ENCODE results near the gene STRADB. TPM values are rescaled to one million over a fixed set of nuclear protein-coding genes. Genes with fewer than 3 reads are reported as not detected.

STRADB gene
- total RNA-seq, 1 donor from 2014 or later: 40.5 TPM

DNA sequence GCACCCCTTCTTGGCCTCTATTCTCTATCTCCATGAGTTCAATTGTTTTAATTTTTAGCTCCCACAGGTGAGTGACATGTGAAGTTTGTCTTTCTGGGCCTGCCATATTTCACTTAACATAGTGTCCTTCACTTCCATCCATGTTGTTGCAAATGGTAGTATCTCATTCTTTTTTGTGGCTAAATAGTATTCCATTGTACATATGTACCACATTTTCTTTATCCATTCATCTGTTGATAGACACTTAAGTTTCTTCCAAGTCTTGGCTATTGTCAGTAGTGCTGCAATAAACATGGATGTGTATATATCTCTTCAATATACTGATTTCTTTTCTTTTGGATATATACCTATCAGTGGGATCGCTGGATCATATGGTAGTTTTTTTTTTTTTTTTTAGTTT, 9.0 kb downstream of the STRADB start:
- H3K4me3 Mint-ChIP-seq (ENCODE audit: unreplicated experiment): no peak overlapping the region
- H3K27ac Mint-ChIP-seq (ENCODE audit: unreplicated experiment): no peak overlapping the region
- no peak for DNase-seq
- peaks cover 29% of the 10 kb centered on the region for H3K36me3 Mint-ChIP-seq (ENCODE audit: unreplicated experiment)
- no peaks in the 10 kb centered on the region for H3K4me1 Mint-ChIP-seq (ENCODE audit: low read depth, unreplicated experiment)
- H3K27me3 Mint-ChIP-seq (ENCODE audit: unreplicated experiment): no peaks in the 10 kb centered on the region
- H3K9me3 Mint-ChIP-seq (ENCODE audit: unreplicated experiment): no peaks in the 10 kb centered on the region
- no peak for TF ChIP-seq CTCF (IDR thresholded peaks at IDR 0.05; ENCODE audit: partially characterized antibody, unreplicated experiment)

DNA sequence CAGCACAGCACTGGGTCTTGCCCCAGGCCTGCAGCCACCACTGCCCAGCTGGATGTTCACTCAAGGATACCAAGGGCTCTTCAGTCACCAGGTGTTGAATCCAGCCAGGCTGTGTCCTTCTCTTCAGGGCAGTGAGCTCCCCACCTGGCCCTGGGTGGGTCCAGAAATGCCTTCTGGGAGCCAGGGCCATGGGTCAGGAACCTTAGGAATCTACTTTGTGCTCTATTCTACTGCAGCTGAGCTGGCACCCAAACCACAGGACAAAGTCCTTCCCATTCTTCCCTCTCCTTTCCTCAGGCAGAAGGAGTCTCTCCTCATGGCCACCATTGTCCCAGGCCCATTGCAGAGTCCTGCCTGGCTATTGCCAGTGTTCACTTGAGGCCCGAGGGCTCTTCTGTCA, 13.0 kb downstream of the STRADB start:
- no peak for DNase-seq
- peaks cover 32% of the 10 kb centered on the region for H3K4me1 Mint-ChIP-seq (ENCODE audit: low read depth, unreplicated experiment)
- peaks cover 1% of the 10 kb centered on the region for H3K27me3 Mint-ChIP-seq (ENCODE audit: unreplicated experiment)
- no peak for TF ChIP-seq CTCF (IDR thresholded peaks at IDR 0.05; ENCODE audit: partially characterized antibody, unreplicated experiment)
- H3K27ac Mint-ChIP-seq (ENCODE audit: unreplicated experiment): no peak overlapping the region
- H3K9me3 Mint-ChIP-seq (ENCODE audit: unreplicated experiment): no peaks in the 10 kb centered on the region
- peaks cover 30% of the 10 kb centered on the region for H3K36me3 Mint-ChIP-seq (ENCODE audit: unreplicated experiment)
- H3K4me3 Mint-ChIP-seq (ENCODE audit: unreplicated experiment): no peak overlapping the region

GRCh38 chr2:201465524-201465971, 14.0 kb downstream of the STRADB start:
- Mint-ChIP-seq H3K27me3 (ENCODE audit: unreplicated experiment) (peaks cover 1% of the 10 kb centered on the region), H3K27ac (ENCODE audit: unreplicated experiment) (peak overlapping the region; percentile 93), H3K4me3 (ENCODE audit: unreplicated experiment) (no peak overlapping the region), H3K4me1 (ENCODE audit: low read depth, unreplicated experiment) (peaks cover 33% of the 10 kb centered on the region), H3K36me3 (ENCODE audit: unreplicated experiment) (peaks cover 30% of the 10 kb centered on the region), H3K9me3 (ENCODE audit: unreplicated experiment) (no peaks in the 10 kb centered on the region)
- no peak for TF ChIP-seq CTCF (IDR thresholded peaks at IDR 0.05; ENCODE audit: partially characterized antibody, unreplicated experiment)
- DNase-seq: peak; percentile 67

- peaks cover 30% of the 10 kb centered on the region for H3K36me3 Mint-ChIP-seq (ENCODE audit: unreplicated experiment)
- H3K27me3 Mint-ChIP-seq (ENCODE audit: unreplicated experiment): peaks cover 1% of the 10 kb centered on the region
- no peak for DNase-seq
- no peak overlapping the region for H3K4me3 Mint-ChIP-seq (ENCODE audit: unreplicated experiment)
- H3K27ac Mint-ChIP-seq (ENCODE audit: unreplicated experiment): peak overlapping the region; percentile 93
- peaks cover 36% of the 10 kb centered on the region for H3K4me1 Mint-ChIP-seq (ENCODE audit: low read depth, unreplicated experiment)
- TF ChIP-seq CTCF (IDR thresholded peaks at IDR 0.05; ENCODE audit: partially characterized antibody, unreplicated experiment): no peak
- no peaks in the 10 kb centered on the region for H3K9me3 Mint-ChIP-seq (ENCODE audit: unreplicated experiment)
Measured at GRCh38 chr2:201466050-201466675, 14.6 kb downstream of the STRADB start.

DNA sequence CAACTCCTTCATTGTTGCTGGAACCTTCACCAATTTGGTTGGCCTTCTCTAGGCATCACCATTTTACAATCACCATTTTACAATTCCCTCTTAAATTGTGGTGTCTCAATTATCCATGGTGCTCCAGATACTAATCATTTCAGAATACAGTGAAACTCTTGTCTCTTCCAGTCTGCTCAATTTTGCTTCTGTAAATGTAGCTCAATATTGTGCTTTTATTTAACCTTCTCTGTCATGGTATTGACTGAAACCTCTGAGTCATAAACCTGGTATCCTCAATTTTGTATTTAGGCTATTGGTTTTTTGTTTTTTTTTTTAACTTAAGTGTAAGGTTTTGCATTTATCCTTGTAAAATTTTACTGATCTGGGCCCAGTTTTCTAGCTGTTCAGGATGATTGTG, 16.1 kb downstream of the STRADB start:
- DNase-seq: no peak
- H3K27me3 Mint-ChIP-seq (ENCODE audit: unreplicated experiment): peaks cover 3% of the 10 kb centered on the region
- H3K4me1 Mint-ChIP-seq (ENCODE audit: low read depth, unreplicated experiment): peaks cover 36% of the 10 kb centered on the region
- no peaks in the 10 kb centered on the region for H3K9me3 Mint-ChIP-seq (ENCODE audit: unreplicated experiment)
- H3K27ac Mint-ChIP-seq (ENCODE audit: unreplicated experiment): peak overlapping the region; percentile 93
- TF ChIP-seq CTCF (IDR thresholded peaks at IDR 0.05; ENCODE audit: partially characterized antibody, unreplicated experiment): no peak
- H3K4me3 Mint-ChIP-seq (ENCODE audit: unreplicated experiment): no peak overlapping the region
- peaks cover 17% of the 10 kb centered on the region for H3K36me3 Mint-ChIP-seq (ENCODE audit: unreplicated experiment)

Measured in glutamatergic neuron (in vitro differentiated cells).